Neutrophil (primary cell): Measurements from ENCODE around the gene URM1.

ENCODE experiments used
- H3K27ac ChIP-seq: fragments of 200-600 bp; sonication (generic); 2 replicates; pipeline ENCODE4 v1.5.1; 2016; ENCODE audit warnings: mild to moderate bottlenecking, moderate library complexity
- H3K27me3 ChIP-seq: fragments of 200-600 bp; sonication (generic); 2 replicates; pipeline ENCODE4 v1.6.0; 2016; ENCODE audit warnings: mild to moderate bottlenecking
- H3K36me3 ChIP-seq: fragments of 200-600 bp; sonication (generic); 2 replicates; pipeline ENCODE4 v1.5.1; 2017
- H3K4me1 ChIP-seq, 2 experiments: fragments of 200-600 bp in 1 of 2; sonication (generic) in 1 of 2; 1 replicate in 1 of 2; 2 replicates in 1 of 2; pipeline versions ENCODE4 v1.5.1 to v1.6.1; 2013 to 2016; ENCODE audit warnings: low read depth in 1 of 2, low read length in 1 of 2, mild to moderate bottlenecking in 1 of 2, moderate library complexity in 1 of 2; ENCODE audit not compliant: control insufficient read depth in 1 of 2, insufficient read depth in 1 of 2
- H3K4me3 ChIP-seq, 2 experiments: fragments of 200-600 bp in 1 of 2; sonication (generic) in 1 of 2; 1 replicate in 1 of 2; 2 replicates in 1 of 2; pipeline ENCODE4 v1.5.1; 2013 to 2016; ENCODE audit warnings: low read depth in 1 of 2, low read length in 1 of 2, mild to moderate bottlenecking in 1 of 2, moderate library complexity in 1 of 2
- H3K9me3 ChIP-seq: fragments of 200-600 bp; sonication (generic); 2 replicates; pipeline ENCODE4 v1.5.1; 2016
- CTCF ChIP-seq: fragments of 200-600 bp; sonication (generic); IDR thresholded peaks from 2 replicates; pipeline ENCODE4 v1.5.1; 2016; ENCODE audit warnings: antibody characterized with exemption

The URM1 gene

DNA sequence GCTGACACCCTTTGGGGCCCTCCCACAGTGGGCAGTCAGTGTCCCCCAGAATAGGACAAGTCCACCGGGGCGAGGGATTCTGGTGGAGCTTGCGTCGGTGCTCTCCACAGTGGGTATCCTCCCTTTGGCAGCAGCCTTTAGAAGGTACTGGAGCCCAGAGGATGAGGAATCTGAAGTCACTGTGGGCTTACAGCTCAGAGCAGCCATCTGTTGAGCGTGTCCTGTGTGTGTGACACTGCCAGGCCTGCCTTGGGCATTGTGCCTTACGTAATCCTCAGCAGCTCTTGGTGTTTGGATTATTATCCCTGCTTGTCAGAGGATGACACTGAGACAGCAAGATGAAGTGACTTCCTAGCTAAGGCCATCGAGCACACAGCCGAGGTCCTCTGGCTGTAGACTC lies 12.6 kb downstream of the URM1 start:
- Histone ChIP-seq H3K4me3 (no peak overlapping the region), H3K36me3 (peaks cover 79% of the 10 kb centered on the region), H3K4me1 (no peaks in the 10 kb centered on the region), H3K9me3 (no peaks in the 10 kb centered on the region), H3K27me3 (no peaks in the 10 kb centered on the region), H3K27ac (no peak overlapping the region)
- TF ChIP-seq CTCF: no peak

DNA sequence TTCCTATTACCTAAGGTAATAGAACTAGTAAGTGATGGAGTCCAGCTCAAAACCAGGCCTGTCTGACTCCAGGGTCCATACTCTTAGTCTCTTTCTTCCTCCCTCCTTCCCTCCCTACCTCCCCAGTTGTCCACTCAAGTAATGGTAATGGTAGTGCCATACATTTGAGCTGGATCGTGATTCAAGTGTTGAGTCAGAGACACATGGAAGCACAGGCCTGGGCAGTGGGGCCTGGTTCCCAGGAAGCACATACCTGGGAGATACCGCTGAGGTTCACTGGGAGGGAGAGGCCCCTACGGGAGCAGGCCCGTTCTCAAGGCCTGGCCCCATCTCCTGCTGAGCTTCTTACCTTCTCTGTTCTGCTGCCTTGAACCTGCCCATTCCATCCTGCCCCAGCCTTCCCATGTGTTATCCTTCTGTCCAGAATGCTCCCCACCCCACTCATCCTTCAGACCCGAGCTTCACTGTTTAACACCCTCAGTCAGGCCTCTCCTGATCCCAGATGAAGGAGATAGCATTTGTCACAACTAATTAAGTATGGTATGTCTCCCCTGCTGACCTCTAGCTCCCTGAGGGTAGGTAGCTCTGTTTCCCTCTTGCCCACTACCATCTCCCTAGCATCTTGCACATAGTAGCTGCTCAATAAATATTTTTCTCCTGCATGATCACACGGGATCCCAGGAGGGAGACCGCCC lies 13.8 kb downstream of the URM1 start:
- no peak for TF ChIP-seq CTCF
- no peaks in the 10 kb centered on the region for H3K9me3 ChIP-seq
- H3K36me3 ChIP-seq: peaks cover 81% of the 10 kb centered on the region
- no peak overlapping the region for H3K27ac ChIP-seq
- H3K27me3 ChIP-seq: no peaks in the 10 kb centered on the region
- H3K4me3 ChIP-seq: no peak overlapping the region
- H3K4me1 ChIP-seq: no peaks in the 10 kb centered on the region

DNA sequence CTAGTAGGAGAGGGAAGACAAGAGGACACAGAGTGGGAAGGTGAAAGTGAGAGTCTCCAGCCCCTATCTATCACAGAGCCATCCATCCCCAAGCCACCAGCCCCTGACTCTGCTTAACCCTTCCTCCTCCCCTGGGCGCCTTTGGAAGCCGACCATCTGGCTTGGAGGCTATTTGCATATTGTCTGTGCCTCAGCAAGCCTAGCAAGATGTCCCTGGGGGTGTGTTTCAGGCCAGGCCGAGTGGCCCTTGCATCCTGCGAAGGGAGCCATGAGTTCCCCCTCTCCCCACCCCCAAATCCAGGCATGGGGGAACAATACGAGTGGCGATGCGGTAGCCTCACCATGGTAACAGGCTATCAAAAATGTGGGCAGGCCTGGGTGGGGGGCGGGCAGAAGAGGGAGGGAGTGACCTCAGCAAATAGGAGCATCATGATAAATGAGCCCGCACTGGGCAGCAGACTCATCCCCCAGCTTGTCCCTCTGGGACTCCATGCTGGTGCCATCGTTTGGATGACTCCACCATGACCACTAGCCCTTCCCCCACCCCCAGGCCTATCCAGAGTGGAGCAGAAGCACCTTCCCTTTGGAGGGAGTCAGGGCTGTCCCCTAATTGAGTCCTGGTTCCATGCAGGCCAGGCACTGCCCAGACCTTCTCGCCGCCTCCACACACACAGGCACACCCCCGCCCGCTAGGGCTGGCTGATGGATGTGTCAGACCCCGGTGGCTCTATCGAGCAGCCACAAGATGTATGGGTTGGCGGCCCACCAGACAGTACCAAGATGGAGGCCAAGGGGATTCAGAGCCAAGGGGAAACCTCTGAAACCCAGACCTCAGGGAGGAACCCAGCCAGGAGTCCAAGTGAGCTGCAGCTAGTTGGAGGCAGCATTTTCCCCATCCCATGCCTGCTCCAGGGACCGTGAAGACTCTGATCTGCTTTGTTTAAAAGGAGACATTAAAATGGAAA lies 14.6 kb downstream of the URM1 start:
- no peak overlapping the region for H3K4me3 ChIP-seq
- no peak overlapping the region for H3K27ac ChIP-seq
- H3K4me1 ChIP-seq: no peaks in the 10 kb centered on the region
- H3K9me3 ChIP-seq: no peaks in the 10 kb centered on the region
- no peak for TF ChIP-seq CTCF
- no peaks in the 10 kb centered on the region for H3K27me3 ChIP-seq
- H3K36me3 ChIP-seq: peaks cover 84% of the 10 kb centered on the region

DNA sequence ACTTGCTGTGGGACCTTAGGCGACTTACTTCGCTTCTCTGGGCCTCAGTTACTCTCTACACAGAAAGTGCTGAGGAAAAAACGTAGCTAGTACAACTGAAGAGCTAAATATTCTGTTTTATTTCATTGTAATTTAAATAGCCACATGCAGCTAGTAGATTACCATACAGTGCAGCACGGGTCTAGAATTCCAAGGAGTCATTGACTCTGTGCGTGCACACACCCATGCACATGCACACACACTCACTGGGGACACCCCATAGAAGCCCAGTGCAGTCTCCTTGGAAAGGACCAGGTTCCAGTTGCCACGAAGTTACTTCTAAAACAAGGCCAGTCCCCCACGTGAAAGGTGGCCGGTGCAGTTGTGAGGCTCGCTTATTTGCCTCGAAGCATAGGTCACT lies 17.0 kb downstream of the URM1 start:
- no peaks in the 10 kb centered on the region for H3K27me3 ChIP-seq

More for the DNA sequence above, 17.0 kb downstream of the URM1 start:
- Histone ChIP-seq H3K4me3 (no peak overlapping the region), H3K27ac (no peak overlapping the region), H3K9me3 (no peaks in the 10 kb centered on the region), H3K4me1 (no peaks in the 10 kb centered on the region), H3K36me3 (peaks cover 81% of the 10 kb centered on the region)
- no peak for TF ChIP-seq CTCF
